Measurements from ENCODE around the gene ALKBH5.

DNA sequence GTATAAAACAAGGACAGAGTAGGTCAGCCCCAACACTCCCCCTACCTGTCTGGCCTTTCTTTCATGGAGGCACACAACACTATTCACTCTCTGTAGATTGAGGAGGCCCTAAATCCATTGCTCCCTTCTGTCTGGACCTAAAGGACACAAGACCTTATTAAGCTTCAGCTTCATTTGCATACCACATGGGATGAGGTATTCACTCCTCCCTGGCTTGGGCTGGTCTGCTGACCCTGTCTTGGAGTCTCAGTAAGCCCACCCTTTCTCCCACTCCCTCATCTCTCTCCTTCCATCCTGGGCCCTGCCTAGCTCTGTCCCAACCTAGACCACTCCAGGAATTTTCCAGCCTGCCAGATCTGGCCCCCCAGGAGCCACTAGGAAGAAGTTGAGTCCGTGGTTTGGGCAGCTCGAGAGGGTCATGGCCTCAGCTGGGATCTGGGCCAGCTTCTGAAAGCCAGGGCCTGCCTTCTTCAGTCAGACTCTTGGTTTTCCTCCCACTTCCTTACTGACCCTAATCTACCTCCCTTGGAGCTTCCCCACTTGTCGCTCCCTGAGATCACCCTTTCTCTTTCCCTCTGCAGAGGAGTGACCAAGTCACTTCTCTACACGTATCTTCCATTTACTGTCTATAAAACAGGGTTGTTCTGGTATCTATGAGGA lies 35.3 kb downstream of the ALKBH5 start:
- TF ChIP-seq CTCF (IDR thresholded peaks at IDR 0.05): no peak
- TF ChIP-seq TCF7L2 (IDR thresholded peaks at IDR 0.05; ENCODE audit: low read depth, low read length): no peak
- no peak for TF ChIP-seq POLR2AphosphoS5 (IDR thresholded peaks at IDR 0.05; ENCODE audit: low read depth, low read length)
- no peak for TF ChIP-seq SIN3A (IDR thresholded peaks at IDR 0.05; ENCODE audit: borderline replicate concordance, insufficient read depth, low read depth, low read length)
